ENCODE data around the gene HIPK2. TPM values are rescaled to one million over a fixed set of nuclear protein-coding genes. Genes with fewer than 3 reads are reported as not detected.

Gene HIPK2
- total RNA-seq, 3 donors from 2014 or later (not counting 1 experiment from before 2014, with no cell fraction given): 127 to 145 (median 144) TPM

GRCh38 chr7:139732471-139733167, 45.2 kb downstream of the HIPK2 start:
- H3K27ac Mint-ChIP-seq: peak overlapping the region; percentile 57 to 83
- peaks cover 34% of the 10 kb centered on the region for H3K4me1 ChIP-seq (ENCODE audit: control insufficient read depth, insufficient read depth, low read length)
- H3K4me3 Mint-ChIP-seq: no peak overlapping the region
- no peak overlapping the region for H3K27ac ChIP-seq (ENCODE audit: low read length)
- TF ChIP-seq, protein P1, sequence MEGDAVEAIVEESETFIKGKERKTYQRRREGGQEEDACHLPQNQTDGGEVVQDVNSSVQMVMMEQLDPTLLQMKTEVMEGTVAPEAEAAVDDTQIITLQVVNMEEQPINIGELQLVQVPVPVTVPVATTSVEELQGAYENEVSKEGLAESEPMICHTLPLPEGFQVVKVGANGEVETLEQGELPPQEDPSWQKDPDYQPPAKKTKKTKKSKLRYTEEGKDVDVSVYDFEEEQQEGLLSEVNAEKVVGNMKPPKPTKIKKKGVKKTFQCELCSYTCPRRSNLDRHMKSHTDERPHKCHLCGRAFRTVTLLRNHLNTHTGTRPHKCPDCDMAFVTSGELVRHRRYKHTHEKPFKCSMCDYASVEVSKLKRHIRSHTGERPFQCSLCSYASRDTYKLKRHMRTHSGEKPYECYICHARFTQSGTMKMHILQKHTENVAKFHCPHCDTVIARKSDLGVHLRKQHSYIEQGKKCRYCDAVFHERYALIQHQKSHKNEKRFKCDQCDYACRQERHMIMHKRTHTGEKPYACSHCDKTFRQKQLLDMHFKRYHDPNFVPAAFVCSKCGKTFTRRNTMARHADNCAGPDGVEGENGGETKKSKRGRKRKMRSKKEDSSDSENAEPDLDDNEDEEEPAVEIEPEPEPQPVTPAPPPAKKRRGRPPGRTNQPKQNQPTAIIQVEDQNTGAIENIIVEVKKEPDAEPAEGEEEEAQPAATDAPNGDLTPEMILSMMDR (IDR thresholded peaks at IDR 0.05): no peak
- H3K9me3 Mint-ChIP-seq: no peaks in the 10 kb centered on the region
- no peaks in the 10 kb centered on the region for H3K9me3 ChIP-seq (ENCODE audit: control insufficient read depth, insufficient read depth, low read length)
- no peaks in the 10 kb centered on the region for H3K27me3 ChIP-seq (ENCODE audit: control insufficient read depth, insufficient read depth, low read length)
- no peaks in the 10 kb centered on the region for H3K36me3 Mint-ChIP-seq
- DNase-seq: no peak
- H3K4me1 Mint-ChIP-seq: peaks cover 88 to 90% of the 10 kb centered on the region in 2 donors
- H3K4me3 ChIP-seq (ENCODE audit: low read length): no peak overlapping the region
- H3K27me3 Mint-ChIP-seq (ENCODE audit: low read depth in 2 of 2): no peaks in the 10 kb centered on the region
- intact Hi-C loops (cut with micrococcal nuclease): no loop called here
- no CpG with 5 or more reads among the region's 2 CpGs for WGBS (ENCODE audit: insufficient coverage)
- peak in 2 of 3 donors; percentile 17 for ATAC-seq
- no peaks in the 10 kb centered on the region for H3K36me3 ChIP-seq (ENCODE audit: control insufficient read depth, insufficient read depth, low read length)

- WGBS (ENCODE audit: insufficient coverage): 86% methylated on average over 9 of the region's 9 CpGs
- no peak overlapping the region for H3K4me3 ChIP-seq (ENCODE audit: low read length)
- H3K9me3 ChIP-seq (ENCODE audit: control insufficient read depth, insufficient read depth, low read length): no peaks in the 10 kb centered on the region
- H3K4me1 ChIP-seq (ENCODE audit: control insufficient read depth, insufficient read depth, low read length): peaks cover 33% of the 10 kb centered on the region
- H3K36me3 ChIP-seq (ENCODE audit: control insufficient read depth, insufficient read depth, low read length): no peaks in the 10 kb centered on the region
- TF ChIP-seq, protein P1 (IDR thresholded peaks at IDR 0.05): no peak
- Mint-ChIP-seq H3K27ac (peak overlapping the region; percentile 57 to 83), H3K9me3 (no peaks in the 10 kb centered on the region), H3K4me1 (peaks cover 88 to 90% of the 10 kb centered on the region in 2 donors), H3K27me3 (ENCODE audit: low read depth in 2 of 2) (no peaks in the 10 kb centered on the region), H3K36me3 (no peaks in the 10 kb centered on the region), H3K4me3 (peak overlapping the region; percentile 18)
- no peaks in the 10 kb centered on the region for H3K27me3 ChIP-seq (ENCODE audit: control insufficient read depth, insufficient read depth, low read length)
- peak; percentile 25 to 69 (median 61) for ATAC-seq
- intact Hi-C loops (cut with micrococcal nuclease): no loop called here
- peak overlapping the region; percentile 27 for H3K27ac ChIP-seq (ENCODE audit: low read length)
- DNase-seq: no peak
Measured at GRCh38 chr7:139731802-139732470, 45.9 kb downstream of the HIPK2 start.

DNA sequence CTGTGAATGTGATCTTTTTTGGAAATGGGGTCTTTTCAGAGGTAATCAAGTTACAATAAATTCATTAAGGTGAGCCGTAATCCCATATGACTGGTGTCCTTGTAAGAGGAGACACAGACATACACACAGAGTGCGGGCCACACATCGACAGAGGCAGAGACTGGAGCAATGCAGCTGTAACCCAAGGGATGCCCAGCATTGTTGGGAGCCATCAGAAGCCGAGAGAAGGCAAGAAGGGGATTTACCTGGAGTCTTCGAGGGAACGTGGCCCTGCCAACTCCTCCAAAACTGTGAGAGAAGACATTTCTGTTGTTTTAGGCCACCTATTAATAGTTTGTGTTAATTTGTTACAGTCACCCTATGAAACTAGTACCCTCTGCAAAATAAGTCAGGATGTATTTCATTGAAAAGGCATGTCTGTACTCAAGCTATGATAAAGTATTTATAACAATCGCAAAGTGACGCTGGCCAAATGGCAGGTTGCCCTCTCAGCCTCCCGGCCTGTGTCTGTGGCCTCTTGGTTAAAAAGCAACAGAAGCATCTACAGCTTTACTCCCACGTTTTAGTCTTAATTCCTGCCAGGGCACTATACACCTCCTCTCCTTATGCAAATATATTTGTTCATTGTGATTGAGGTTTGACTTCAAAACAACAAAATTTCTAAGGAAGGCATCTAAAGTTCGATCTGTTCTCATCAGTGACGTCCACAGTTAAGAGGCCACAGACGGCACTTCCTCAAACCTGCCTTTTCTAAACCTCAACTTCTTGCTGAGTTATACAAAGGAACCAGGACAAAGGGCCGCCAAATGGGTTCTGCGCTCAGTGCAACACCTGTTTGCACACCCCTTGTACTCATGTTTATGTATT, 46.8 kb downstream of the HIPK2 start:
- ATAC-seq (peak; percentile 24 to 75 (median 48)), DNase-seq (peak in 1 of 2 donors; percentile 59)
- no peaks in the 10 kb centered on the region for H3K36me3 ChIP-seq (ENCODE audit: control insufficient read depth, insufficient read depth, low read length)
- TF ChIP-seq, protein P1 (IDR thresholded peaks at IDR 0.05): no peak
- intact Hi-C loops (cut with micrococcal nuclease): no loop called here
- 71% methylated on average over 14 of the region's 15 CpGs for WGBS (ENCODE audit: insufficient coverage)
- Mint-ChIP-seq H3K36me3 (no peaks in the 10 kb centered on the region), H3K27ac (peak overlapping the region; percentile 57 to 83), H3K9me3 (no peaks in the 10 kb centered on the region), H3K4me3 (peak overlapping the region; percentile 18), H3K27me3 (ENCODE audit: low read depth in 2 of 2) (no peaks in the 10 kb centered on the region), H3K4me1 (peaks cover 88 to 90% of the 10 kb centered on the region in 2 donors)
- peak overlapping the region; percentile 27 for H3K27ac ChIP-seq (ENCODE audit: low read length)
- H3K4me3 ChIP-seq (ENCODE audit: low read length): no peak overlapping the region
- no peaks in the 10 kb centered on the region for H3K27me3 ChIP-seq (ENCODE audit: control insufficient read depth, insufficient read depth, low read length)
- H3K9me3 ChIP-seq (ENCODE audit: control insufficient read depth, insufficient read depth, low read length): no peaks in the 10 kb centered on the region
- peaks cover 35% of the 10 kb centered on the region for H3K4me1 ChIP-seq (ENCODE audit: control insufficient read depth, insufficient read depth, low read length)

Data from natural killer cell (primary cell).